GM12892 (cell line): Measurements from ENCODE around the gene ZC3H7B.

Experiments
- DNase-seq: peaks from one replicate; pipeline ENCODE4 v3.0.0; 2011; ENCODE audit not compliant: insufficient read length
- FAIRE-seq: peaks from 2 replicates; lab custom pipeline; 2011; peaks lifted over from hg19 to GRCh38; lab: Jason Lieb, UNC
- POLR2A ChIP-seq: IDR thresholded peaks from 2 replicates; pipeline ENCODE4 v1.6.1; 2011; ENCODE audit warnings: low read depth, low read length, control low read depth
- POLR2AphosphoS5 ChIP-seq: IDR thresholded peaks from 2 replicates; pipeline ENCODE4 v1.6.1; 2011; ENCODE audit warnings: low read depth, low read length, control low read depth
- TAF1 ChIP-seq: IDR thresholded peaks from 2 replicates; pipeline ENCODE4 v1.6.1; 2011; ENCODE audit warnings: low read depth, mild to moderate bottlenecking, control low read depth, low read length, borderline replicate concordance

ZC3H7B gene

GRCh38 chr22:41311487-41311886 lies 10.2 kb downstream of the ZC3H7B start:
- no peak for FAIRE-seq
- TF ChIP-seq POLR2A (no peak), POLR2AphosphoS5 (no peak), TAF1 (no peak)
- DNase-seq: no peak

GRCh38 chr22:41314821-41315220 lies 13.5 kb downstream of the ZC3H7B start:
- DNase-seq (no peak), FAIRE-seq (no peak)
- TF ChIP-seq TAF1 (no peak), POLR2A (no peak), POLR2AphosphoS5 (no peak)

GRCh38 chr22:41315586-41315985 lies 14.3 kb downstream of the ZC3H7B start:
- FAIRE-seq: no peak
- DNase-seq: no peak
- TF ChIP-seq POLR2AphosphoS5 (no peak), TAF1 (no peak), POLR2A (no peak)

- FAIRE-seq (no peak), DNase-seq (no peak)
- TF ChIP-seq POLR2AphosphoS5 (no peak), TAF1 (no peak), POLR2A (no peak)
Observed at GRCh38 chr22:41320416-41321240, 19.3 kb downstream of the ZC3H7B start.

- FAIRE-seq: no peak
- no peak for DNase-seq
- TF ChIP-seq POLR2AphosphoS5: no peak
- TF ChIP-seq TAF1: no peak
- TF ChIP-seq POLR2A: no peak
Observed at GRCh38 chr22:41324821-41325528, 23.6 kb downstream of the ZC3H7B start.

- FAIRE-seq (no peak), DNase-seq (no peak)
- TF ChIP-seq POLR2AphosphoS5: no peak
- no peak for TF ChIP-seq POLR2A
- no peak for TF ChIP-seq TAF1
Observed at GRCh38 chr22:41327124-41327523, 25.8 kb downstream of the ZC3H7B start.

GRCh38 chr22:41330169-41330568 lies 28.8 kb downstream of the ZC3H7B start:
- no peak for FAIRE-seq

GRCh38 chr22:41332217-41332939 lies 31.1 kb downstream of the ZC3H7B start:
- no peak for FAIRE-seq
- TF ChIP-seq POLR2AphosphoS5: no peak
- TF ChIP-seq TAF1: no peak
- TF ChIP-seq POLR2A: no peak
- DNase-seq: no peak

More at GRCh38 chr22:41330169-41330568, 28.8 kb downstream of the ZC3H7B start:
- no peak for TF ChIP-seq POLR2A
- TF ChIP-seq POLR2AphosphoS5: no peak
- TF ChIP-seq TAF1: no peak
- no peak for DNase-seq

GRCh38 chr22:41333806-41334205 lies 32.5 kb downstream of the ZC3H7B start:
- FAIRE-seq (no peak), DNase-seq (no peak)
- TF ChIP-seq POLR2A (no peak), TAF1 (no peak), POLR2AphosphoS5 (no peak)

GRCh38 chr22:41334215-41334614 lies 32.9 kb downstream of the ZC3H7B start:
- no peak for FAIRE-seq
- DNase-seq: no peak
- TF ChIP-seq POLR2A (no peak), TAF1 (no peak), POLR2AphosphoS5 (no peak)

GRCh38 chr22:41334951-41335635 lies 33.8 kb downstream of the ZC3H7B start:
- no peak for DNase-seq
- FAIRE-seq: no peak
- TF ChIP-seq POLR2A (no peak), POLR2AphosphoS5 (no peak), TAF1 (no peak)
